MCF 10A (cell line): ENCODE measurements around the gene ADRB1. TPM values are rescaled to one million over a fixed set of nuclear protein-coding genes. Genes with fewer than 3 reads are reported as not detected.

ENCODE experiments used
- BruUV-seq: library from RNA; stranded (reverse); fragments of 400-500 nt; replicated peaks from 2 replicates; lab custom pipeline; 2021; lab: Mats Ljungman, UMichigan
- CTCF ChIA-PET: fragments of 300-600 bp; sonication (Branson Sonifier 250); formaldehyde crosslinking; extraction: SDS; loops from one replicate; lab custom pipeline; 2021; ENCODE audit warnings: antibody characterized with exemption, inconsistent platforms; lab: Yijun Ruan, JAX
- POLR2A ChIA-PET: fragments of 300-600, 350-650 bp; sonication (Branson Sonifier 250); formaldehyde crosslinking; extraction: SDS; loops from one replicate; lab custom pipeline; 2020; ENCODE audit warnings: antibody characterized with exemption, inconsistent platforms; lab: Yijun Ruan, JAX
- DNase-seq: peaks from one replicate; pipeline ENCODE4 v3.0.0-alpha.2; 2018; ENCODE audit not compliant: unreplicated experiment
- H3K27ac Mint-ChIP-seq: one replicate; pipeline ENCODE4 v1.8.0; 2022; ENCODE audit warnings: mild to moderate bottlenecking, low read depth, mixed read lengths; ENCODE audit not compliant: unreplicated experiment
- H3K27me3 Mint-ChIP-seq: one replicate; pipeline ENCODE4 v1.8.0; 2022; ENCODE audit warnings: mixed read lengths; ENCODE audit not compliant: insufficient read depth, unreplicated experiment
- H3K36me3 Mint-ChIP-seq: one replicate; pipeline ENCODE4 v1.8.0; 2022; ENCODE audit warnings: mild to moderate bottlenecking, moderate library complexity, mixed read lengths; ENCODE audit not compliant: insufficient read depth, unreplicated experiment
- H3K4me1 Mint-ChIP-seq: one replicate; pipeline ENCODE4 v1.8.0; 2022; ENCODE audit warnings: mixed read lengths; ENCODE audit not compliant: insufficient read depth, unreplicated experiment
- H3K4me3 Mint-ChIP-seq: one replicate; pipeline ENCODE4 v1.8.0; 2022; ENCODE audit warnings: mild to moderate bottlenecking, moderate library complexity, mixed read lengths; ENCODE audit not compliant: unreplicated experiment
- H3K9me3 Mint-ChIP-seq: one replicate; pipeline ENCODE4 v1.8.0; 2022; ENCODE audit warnings: mixed read lengths; ENCODE audit not compliant: unreplicated experiment
- intact Hi-C: fragments of 100-400 bp; cut with micrococcal nuclease; formaldehyde crosslinking; loops from 2 replicates; pipeline ENCODE4 v1.14.1; 2022
- total RNA-seq: library from RNA; stranded (reverse); gene quantifications from 2 replicates; pipeline ENCODE4 v1.2.3, GENCODE V29; 2022
- TF ChIP-seq, protein P1 (sequence below): fragments of 200-600 bp; IDR thresholded peaks from one replicate; pipeline ENCODE4 v1.8.0; 2022; ENCODE audit warnings: antibody characterized with exemption, mild to moderate bottlenecking; ENCODE audit not compliant: unreplicated experiment

The ADRB1 gene
- total RNA-seq, 1 experiment from 2014 or later, result 0.28 TPM

DNA sequence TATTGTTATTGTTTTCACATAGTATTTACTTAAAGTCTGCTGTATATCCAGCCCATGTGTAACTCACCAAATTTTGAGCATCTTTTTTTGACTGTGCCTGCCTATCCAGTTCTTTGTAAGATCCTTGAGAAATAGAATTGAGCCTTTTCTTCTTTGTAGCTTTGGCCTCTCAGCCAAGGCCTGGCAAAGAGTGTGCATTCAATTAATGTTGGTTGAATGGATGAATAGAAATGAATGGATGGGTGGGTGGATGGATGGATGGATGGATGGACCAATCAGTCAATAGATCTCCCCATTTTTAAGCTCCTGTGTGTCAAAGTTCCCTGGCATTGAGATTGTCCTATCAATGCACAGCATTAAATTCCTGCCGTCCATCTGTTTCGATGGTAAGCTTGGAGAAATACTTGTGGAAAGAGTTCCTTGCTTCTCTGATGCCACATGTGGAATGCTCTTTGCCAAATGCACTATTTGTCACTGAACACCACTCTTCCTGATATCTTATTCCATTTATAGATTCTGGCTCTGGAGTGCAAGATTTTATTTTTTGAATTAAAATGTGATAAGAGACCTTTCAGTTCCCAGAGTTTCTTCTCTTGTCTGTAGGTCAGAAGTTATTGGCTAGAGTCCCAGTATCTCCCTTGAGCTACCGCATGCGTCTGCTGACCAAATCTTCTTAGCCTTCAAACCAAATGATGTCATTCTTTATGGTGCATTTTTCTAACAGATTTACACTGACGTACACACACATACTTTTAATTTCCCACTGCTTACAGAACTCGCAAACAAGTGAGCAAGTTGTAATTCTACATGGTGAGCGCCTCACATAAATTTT lies 20.7 kb upstream of the ADRB1 start:
- H3K36me3 Mint-ChIP-seq, result peaks cover under 1% of the 10 kb centered on the region
- CTCF ChIA-PET, result interaction anchor here (0.6 to 0.7 kb wide), 5 partner anchors 25 to 417 kb away, joined by 3 to 5 read pairs (median 3); no protein-coding TSS in a partner anchor
- H3K4me3 Mint-ChIP-seq, result no peak overlapping the region
- intact Hi-C loops, result loop anchor here (10.0 kb wide), 1 partner anchor 68 kb away; no protein-coding TSS in a partner anchor
- TF ChIP-seq, protein P1, sequence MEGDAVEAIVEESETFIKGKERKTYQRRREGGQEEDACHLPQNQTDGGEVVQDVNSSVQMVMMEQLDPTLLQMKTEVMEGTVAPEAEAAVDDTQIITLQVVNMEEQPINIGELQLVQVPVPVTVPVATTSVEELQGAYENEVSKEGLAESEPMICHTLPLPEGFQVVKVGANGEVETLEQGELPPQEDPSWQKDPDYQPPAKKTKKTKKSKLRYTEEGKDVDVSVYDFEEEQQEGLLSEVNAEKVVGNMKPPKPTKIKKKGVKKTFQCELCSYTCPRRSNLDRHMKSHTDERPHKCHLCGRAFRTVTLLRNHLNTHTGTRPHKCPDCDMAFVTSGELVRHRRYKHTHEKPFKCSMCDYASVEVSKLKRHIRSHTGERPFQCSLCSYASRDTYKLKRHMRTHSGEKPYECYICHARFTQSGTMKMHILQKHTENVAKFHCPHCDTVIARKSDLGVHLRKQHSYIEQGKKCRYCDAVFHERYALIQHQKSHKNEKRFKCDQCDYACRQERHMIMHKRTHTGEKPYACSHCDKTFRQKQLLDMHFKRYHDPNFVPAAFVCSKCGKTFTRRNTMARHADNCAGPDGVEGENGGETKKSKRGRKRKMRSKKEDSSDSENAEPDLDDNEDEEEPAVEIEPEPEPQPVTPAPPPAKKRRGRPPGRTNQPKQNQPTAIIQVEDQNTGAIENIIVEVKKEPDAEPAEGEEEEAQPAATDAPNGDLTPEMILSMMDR, result no peak
- BruUV-seq, result no TSS peak
- no peaks in the 10 kb centered on the region for H3K27me3 Mint-ChIP-seq
- POLR2A ChIA-PET, result interaction anchor here (0.7 to 1.8 kb wide), 3 partner anchors 38 to 280 kb away, joined by 3 to 10 read pairs (median 3); no protein-coding TSS in a partner anchor
- H3K27ac Mint-ChIP-seq, result no peak overlapping the region
- H3K4me1 Mint-ChIP-seq, result peaks cover 36% of the 10 kb centered on the region
- no peak for DNase-seq
- H3K9me3 Mint-ChIP-seq, result peaks cover 7% of the 10 kb centered on the region

DNA sequence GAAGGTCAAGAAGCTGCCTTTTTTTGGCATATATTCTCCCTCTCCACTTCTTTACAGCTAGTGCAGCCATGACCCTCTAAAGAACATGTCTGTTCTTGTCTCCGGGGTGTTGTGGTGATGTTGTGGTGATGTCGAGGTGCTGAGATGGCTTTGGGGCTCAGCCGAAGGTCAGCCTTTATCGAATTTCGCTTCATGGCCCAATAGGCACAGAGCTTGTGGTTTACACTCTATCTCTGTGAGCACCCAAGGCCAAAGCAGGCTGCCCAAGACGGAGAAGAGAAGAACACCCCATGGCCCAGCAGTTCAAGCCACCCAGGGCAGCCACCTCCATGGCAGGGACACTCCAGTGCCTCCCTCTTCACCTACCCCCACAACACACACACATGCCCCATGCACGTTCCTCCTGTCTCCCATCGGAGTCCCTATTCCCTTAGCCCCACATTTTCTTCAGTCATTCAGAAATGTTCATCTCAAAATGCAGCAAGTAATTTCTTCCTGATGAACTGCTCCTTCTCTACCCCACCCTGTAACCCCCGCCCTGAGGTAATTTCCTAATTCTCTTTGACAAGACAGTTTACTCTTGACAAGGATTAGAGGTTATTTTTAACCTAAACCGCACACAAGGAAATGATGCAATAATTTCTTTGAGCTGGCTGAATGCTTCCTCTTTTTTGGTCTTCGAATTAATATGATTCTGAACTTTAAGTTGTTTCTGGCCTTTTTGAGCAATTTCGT lies 18.6 kb upstream of the ADRB1 start:
- no peaks in the 10 kb centered on the region for H3K27me3 Mint-ChIP-seq
- no TSS peak for BruUV-seq
- H3K9me3 Mint-ChIP-seq, result peaks cover 7% of the 10 kb centered on the region
- peak; percentile 73 for DNase-seq
- POLR2A ChIA-PET, result interaction anchor here (0.7 to 1.6 kb wide), 6 partner anchors 18 to 104 kb away, joined by 3 to 6 read pairs (median 4); no protein-coding TSS in a partner anchor
- peaks cover 41% of the 10 kb centered on the region for H3K4me1 Mint-ChIP-seq
- CTCF ChIA-PET, result interaction anchor here (0.6 kb wide), 1 partner anchor 45 kb away, joined by 3 read pairs; no protein-coding TSS in a partner anchor
- TF ChIP-seq, protein P1, result no peak
- no peaks in the 10 kb centered on the region for H3K36me3 Mint-ChIP-seq
- intact Hi-C loops, result loop anchor here (10.0 kb wide), 1 partner anchor 70 kb away; no protein-coding TSS in a partner anchor
- no peak overlapping the region for H3K4me3 Mint-ChIP-seq
- H3K27ac Mint-ChIP-seq, result peak overlapping the region; percentile 87

DNA sequence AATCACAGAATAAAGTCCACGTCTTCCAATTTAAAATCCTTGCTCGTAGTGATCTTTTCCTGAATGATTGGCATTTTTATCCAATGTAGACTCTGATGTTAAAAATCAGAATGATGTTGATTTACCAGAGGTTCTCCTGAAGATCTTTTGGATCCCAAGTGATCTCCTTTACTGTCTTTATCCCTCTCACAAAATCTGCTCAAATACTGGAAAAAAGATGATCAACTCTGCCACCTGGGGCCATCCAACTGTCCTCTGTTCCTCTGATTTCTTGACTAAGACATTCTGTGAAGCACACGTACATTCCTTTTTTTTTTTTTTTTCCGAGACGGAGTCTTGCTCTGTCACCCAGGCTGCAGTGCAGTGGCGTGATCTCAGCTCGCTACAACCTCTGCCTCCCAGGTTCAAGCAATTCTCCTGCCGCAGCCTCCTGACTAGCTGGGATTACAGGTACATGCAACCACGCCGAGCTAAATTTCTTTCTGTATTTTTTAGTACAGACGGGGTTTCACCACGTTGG lies 18.0 kb upstream of the ADRB1 start:
- TF ChIP-seq, protein P1, result no peak
- Mint-ChIP-seq H3K36me3 (no peaks in the 10 kb centered on the region), H3K27me3 (no peaks in the 10 kb centered on the region), H3K9me3 (peaks cover 7% of the 10 kb centered on the region), H3K4me3 (no peak overlapping the region), H3K27ac (peak overlapping the region; percentile 87), H3K4me1 (peaks cover 41% of the 10 kb centered on the region)
- ChIA-PET CTCF (interaction anchor here (0.7 kb wide), 2 partner anchors 681 to 1317 kb away, joined by 3 read pairs; no protein-coding TSS in a partner anchor), POLR2A (interaction anchor here (1.0 to 1.6 kb wide), 5 partner anchors 33 to 105 kb away, joined by 3 to 6 read pairs (median 5); no protein-coding TSS in a partner anchor)
- intact Hi-C loops, result loop anchor here (10.0 kb wide), 1 partner anchor 71 kb away; no protein-coding TSS in a partner anchor
- no TSS peak for BruUV-seq
- DNase-seq, result no peak
